Hepatocyte (in vitro differentiated cells): Measurements from ENCODE around the gene GRK3. TPM values are rescaled to one million over a fixed set of nuclear protein-coding genes. Genes with fewer than 3 reads are reported as not detected.
"Not testable (repeated sequence)": the region's sequence is repeated elsewhere in the genome, so short reads cannot be mapped to it uniquely, and the experiment has no call there.

ENCODE experiments used
- DNase-seq: peaks from one replicate; pipeline ENCODE4 v3.0.0-alpha.2; 2016; ENCODE audit warnings: low spot score
- H2AFZ ChIP-seq: fragments of 200-600 bp; sonication (generic); 2 replicates; pipeline ENCODE4 v1.6.0; 2016; ENCODE audit warnings: antibody characterized with exemption, mild to moderate bottlenecking
- H3K27ac ChIP-seq: fragments of 200-600 bp; sonication (generic); 2 replicates; pipeline ENCODE4 v1.5.1; 2016; ENCODE audit warnings: mild to moderate bottlenecking
- H3K27me3 ChIP-seq: fragments of 200-600 bp; sonication (generic); 2 replicates; pipeline ENCODE4 v1.6.1; 2016
- H3K36me3 ChIP-seq: fragments of 200-600 bp; sonication (generic); replicated peaks from 2 replicates; pipeline ENCODE4 v1.5.1; 2016; ENCODE audit warnings: low read depth; ENCODE audit not compliant: insufficient read depth
- H3K4me1 ChIP-seq: fragments of 200-600 bp; sonication (generic); 2 replicates; pipeline ENCODE4 v1.5.1; 2016; ENCODE audit warnings: mild to moderate bottlenecking, moderate library complexity; ENCODE audit not compliant: insufficient read depth
- H3K4me2 ChIP-seq: fragments of 200-600 bp; sonication (generic); 2 replicates; pipeline ENCODE4 v1.6.0; 2016
- H3K4me3 ChIP-seq: fragments of 200-600 bp; sonication (generic); 2 replicates; pipeline ENCODE4 v1.5.1; 2016; ENCODE audit warnings: mild to moderate bottlenecking
- H3K79me2 ChIP-seq: fragments of 200-600 bp; sonication (generic); 2 replicates; pipeline ENCODE4 v1.6.0; 2017; ENCODE audit warnings: mild to moderate bottlenecking
- H3K9me2 ChIP-seq: fragments of 200-600 bp; sonication (generic); replicated peaks from 2 replicates; pipeline ENCODE4 v1.6.0; 2017; ENCODE audit warnings: mild to moderate bottlenecking; ENCODE audit not compliant: insufficient read depth
- H3K9me3 ChIP-seq: fragments of 200-600 bp; sonication (generic); 2 replicates; pipeline ENCODE4 v1.5.1; 2016; ENCODE audit warnings: low read depth, mild to moderate bottlenecking
- H4K20me1 ChIP-seq: fragments of 200-600 bp; sonication (generic); 2 replicates; pipeline ENCODE4 v1.6.0; 2016; ENCODE audit warnings: mild to moderate bottlenecking; ENCODE audit not compliant: insufficient read depth, poor library complexity, severe bottlenecking
- EZH2 ChIP-seq: fragments of 200-600 bp; sonication (generic); IDR thresholded peaks from 2 replicates; pipeline ENCODE4 v1.6.1; 2016; ENCODE audit warnings: antibody characterized with exemption, mild to moderate bottlenecking, borderline replicate concordance
- EZH2phosphoT487 ChIP-seq: fragments of 200-600 bp; sonication (generic); IDR thresholded peaks from one replicate; pipeline ENCODE4 v1.6.1; 2018; ENCODE audit warnings: antibody characterized with exemption, mild to moderate bottlenecking, low read depth, moderate library complexity; ENCODE audit not compliant: unreplicated experiment, severe bottlenecking
- WGBS: methylation state at CpG from one replicate; pipeline ENCODE4 v1.1.6; 2016; ENCODE audit warnings: low lambda C conversion rate; ENCODE audit errors: missing lambda C conversion rate; 5-methylcytosine and 5-hydroxymethylcytosine counted together
- polyA plus RNA-seq: library from polyadenylated mRNA; unstranded; fragments of >200 nt; fragmentation: Nextera tagmentation; extraction: Ambion mirVana; gene quantifications from 2 replicates; pipeline ENCODE4 v1.2.1, GENCODE V29; 2016
- total RNA-seq: library from RNA; depleted of rRNA; stranded (reverse); fragments of >200 nt; gene quantifications from 2 replicates; pipeline ENCODE4 v1.2.3, GENCODE V29; 2014
- TF ChIP-seq, protein P1 (sequence below): fragments of 200-600 bp; sonication (generic); IDR thresholded peaks from 2 replicates; pipeline ENCODE4 v1.5.1; 2016; ENCODE audit warnings: antibody characterized with exemption, mild to moderate bottlenecking; ENCODE audit not compliant: poor library complexity

Gene GRK3
- total RNA-seq, result 7.1 and 7.3 TPM in 2 replicates
- polyA plus RNA-seq, result 1.5 and 2.8 TPM in 2 replicates

DNA sequence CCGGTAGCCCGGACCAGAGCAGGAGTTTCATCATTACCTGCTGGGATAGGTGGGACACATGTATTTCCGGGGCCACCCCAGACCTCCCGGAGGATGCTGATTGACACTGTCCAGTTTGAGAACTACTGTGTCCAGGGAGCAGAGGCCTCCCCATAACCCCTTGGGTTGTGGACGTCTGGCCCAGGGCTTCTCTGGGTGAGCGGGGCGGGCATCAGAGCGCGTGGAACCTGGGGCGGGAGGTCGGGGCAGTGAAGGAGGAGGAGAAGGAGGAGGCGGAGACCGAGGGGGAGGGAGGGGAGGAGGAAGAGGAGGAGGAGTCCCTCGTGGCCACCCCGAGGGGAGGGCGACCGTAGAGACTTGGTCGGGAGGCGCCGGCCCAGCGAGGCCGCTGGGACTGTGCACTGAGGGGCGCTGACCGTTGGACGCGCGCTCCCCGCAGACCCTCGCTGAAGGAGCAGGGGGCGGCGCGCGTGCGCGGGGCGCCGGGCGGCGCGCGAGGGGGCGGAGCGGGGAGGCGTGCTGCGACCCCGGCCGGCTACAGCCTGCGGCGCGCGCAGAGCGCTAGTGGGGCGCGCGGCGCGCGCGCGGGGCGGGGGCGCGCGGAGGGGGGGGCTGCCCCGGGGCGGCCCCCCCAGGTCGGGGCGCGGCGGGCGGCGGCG lies at the start of gene GRK3:
Gene GRK3, plus strand, starts transcription at position 356 of the 659 bp plus-strand sequence. CDS start 366 bp downstream, outside the sequence.
- TF ChIP-seq EZH2phosphoT487 (no peak), EZH2 (no peak)
- TF ChIP-seq, protein P1, sequence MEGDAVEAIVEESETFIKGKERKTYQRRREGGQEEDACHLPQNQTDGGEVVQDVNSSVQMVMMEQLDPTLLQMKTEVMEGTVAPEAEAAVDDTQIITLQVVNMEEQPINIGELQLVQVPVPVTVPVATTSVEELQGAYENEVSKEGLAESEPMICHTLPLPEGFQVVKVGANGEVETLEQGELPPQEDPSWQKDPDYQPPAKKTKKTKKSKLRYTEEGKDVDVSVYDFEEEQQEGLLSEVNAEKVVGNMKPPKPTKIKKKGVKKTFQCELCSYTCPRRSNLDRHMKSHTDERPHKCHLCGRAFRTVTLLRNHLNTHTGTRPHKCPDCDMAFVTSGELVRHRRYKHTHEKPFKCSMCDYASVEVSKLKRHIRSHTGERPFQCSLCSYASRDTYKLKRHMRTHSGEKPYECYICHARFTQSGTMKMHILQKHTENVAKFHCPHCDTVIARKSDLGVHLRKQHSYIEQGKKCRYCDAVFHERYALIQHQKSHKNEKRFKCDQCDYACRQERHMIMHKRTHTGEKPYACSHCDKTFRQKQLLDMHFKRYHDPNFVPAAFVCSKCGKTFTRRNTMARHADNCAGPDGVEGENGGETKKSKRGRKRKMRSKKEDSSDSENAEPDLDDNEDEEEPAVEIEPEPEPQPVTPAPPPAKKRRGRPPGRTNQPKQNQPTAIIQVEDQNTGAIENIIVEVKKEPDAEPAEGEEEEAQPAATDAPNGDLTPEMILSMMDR, result no peak
- Histone ChIP-seq H3K9me3 (no peaks in the 10 kb centered on the region), H3K27me3 (no peaks in the 10 kb centered on the region), H3K4me3 (peak within 1 kb of the TSS; percentile 98), H3K79me2 (peaks cover 22% of the 10 kb centered on the region), H3K4me1 (peaks cover 4% of the 10 kb centered on the region), H3K27ac (peak within 1 kb of the TSS; percentile 71), H3K36me3 (no peaks in the 10 kb centered on the region), H3K9me2 (no peaks in the 10 kb centered on the region), H2AFZ (peak within 1 kb of the TSS; percentile 82), H3K4me2 (peak within 1 kb of the TSS; percentile 96), H4K20me1 (no peaks in the 10 kb centered on the region)
- peak; percentile 75 for DNase-seq
- 3% methylated on average over 11 of the region's 73 CpGs for WGBS

DNA sequence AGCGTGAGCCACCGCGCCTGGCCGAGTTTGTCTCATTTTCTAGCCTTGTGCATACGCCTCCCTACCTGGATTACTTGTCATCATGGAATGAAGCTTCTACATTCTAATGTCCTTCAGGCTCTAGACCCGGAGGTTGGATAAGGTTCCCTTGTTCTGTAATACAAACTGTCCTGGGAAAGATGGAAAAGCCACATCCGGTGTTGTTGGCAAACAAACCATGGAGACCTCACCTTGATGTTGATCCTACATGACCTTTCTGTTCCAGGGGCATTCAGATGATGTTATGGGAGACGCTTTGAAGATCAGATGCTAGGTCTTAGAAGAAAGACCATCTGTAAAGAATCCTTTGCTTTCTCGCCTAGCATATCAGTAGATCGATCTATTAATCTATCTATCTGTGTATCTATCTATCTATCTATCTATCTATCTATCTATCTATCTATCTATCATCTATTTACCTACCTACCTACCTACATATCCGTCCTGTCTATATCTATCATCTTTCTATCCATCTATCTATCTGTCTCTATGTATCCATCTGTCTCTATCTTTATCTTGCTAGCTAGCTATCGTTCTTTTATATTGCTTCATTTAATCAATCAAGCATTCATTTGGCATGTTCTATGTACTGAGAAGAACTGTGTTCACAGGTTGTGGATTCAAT lies 46.3 kb upstream of the GRK3 start:
- H3K79me2 ChIP-seq, result no peaks in the 10 kb centered on the region
- no peaks in the 10 kb centered on the region for H4K20me1 ChIP-seq
- no peak overlapping the region for H3K4me2 ChIP-seq
- H3K27ac ChIP-seq, result no peak overlapping the region
- no peaks in the 10 kb centered on the region for H3K27me3 ChIP-seq
- H3K9me3 ChIP-seq, result no peaks in the 10 kb centered on the region
- DNase-seq, result no peak
- no peaks in the 10 kb centered on the region for H3K36me3 ChIP-seq
- H3K4me1 ChIP-seq, result no peaks in the 10 kb centered on the region
- no peak overlapping the region for H2AFZ ChIP-seq
- no peak overlapping the region for H3K4me3 ChIP-seq
- no peaks in the 10 kb centered on the region for H3K9me2 ChIP-seq
- 95% methylated on average over 12 of the region's 12 CpGs for WGBS
- no peak for TF ChIP-seq EZH2
- TF ChIP-seq, protein P1, result no peak
- no peak for TF ChIP-seq EZH2phosphoT487

DNA sequence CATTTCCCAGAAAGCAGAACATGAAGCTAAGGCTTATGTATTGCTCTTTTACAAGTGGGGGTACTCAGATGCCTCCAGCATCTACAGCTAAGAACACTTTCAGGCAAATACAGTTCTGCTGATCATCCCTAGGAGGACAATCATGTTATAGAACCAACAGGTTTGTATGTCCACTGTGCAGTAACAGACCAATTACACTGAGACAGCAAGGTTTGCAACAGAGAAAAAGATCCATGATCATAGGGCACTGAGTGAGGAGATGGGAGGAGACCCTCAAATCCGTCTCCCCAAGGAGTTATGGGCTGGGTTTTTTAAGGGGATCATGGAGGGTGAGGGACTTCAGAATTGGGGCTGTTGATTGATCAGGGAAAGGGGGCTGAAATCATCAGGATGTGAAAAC lies 39.1 kb upstream of the GRK3 start:
- Histone ChIP-seq H3K4me3 (no peak overlapping the region), H3K79me2 (no peaks in the 10 kb centered on the region), H2AFZ (no peak overlapping the region), H3K27me3 (no peaks in the 10 kb centered on the region), H3K4me2 (no peak overlapping the region), H3K27ac (no peak overlapping the region), H3K9me2 (no peaks in the 10 kb centered on the region), H3K4me1 (no peaks in the 10 kb centered on the region), H4K20me1 (no peaks in the 10 kb centered on the region), H3K36me3 (no peaks in the 10 kb centered on the region), H3K9me3 (peaks cover 5% of the 10 kb centered on the region)
- 73% methylated on average over 1 of the region's 1 CpG for WGBS
- DNase-seq, result no peak
- TF ChIP-seq EZH2 (no peak), EZH2phosphoT487 (no peak)
- TF ChIP-seq, protein P1, result no peak

DNA sequence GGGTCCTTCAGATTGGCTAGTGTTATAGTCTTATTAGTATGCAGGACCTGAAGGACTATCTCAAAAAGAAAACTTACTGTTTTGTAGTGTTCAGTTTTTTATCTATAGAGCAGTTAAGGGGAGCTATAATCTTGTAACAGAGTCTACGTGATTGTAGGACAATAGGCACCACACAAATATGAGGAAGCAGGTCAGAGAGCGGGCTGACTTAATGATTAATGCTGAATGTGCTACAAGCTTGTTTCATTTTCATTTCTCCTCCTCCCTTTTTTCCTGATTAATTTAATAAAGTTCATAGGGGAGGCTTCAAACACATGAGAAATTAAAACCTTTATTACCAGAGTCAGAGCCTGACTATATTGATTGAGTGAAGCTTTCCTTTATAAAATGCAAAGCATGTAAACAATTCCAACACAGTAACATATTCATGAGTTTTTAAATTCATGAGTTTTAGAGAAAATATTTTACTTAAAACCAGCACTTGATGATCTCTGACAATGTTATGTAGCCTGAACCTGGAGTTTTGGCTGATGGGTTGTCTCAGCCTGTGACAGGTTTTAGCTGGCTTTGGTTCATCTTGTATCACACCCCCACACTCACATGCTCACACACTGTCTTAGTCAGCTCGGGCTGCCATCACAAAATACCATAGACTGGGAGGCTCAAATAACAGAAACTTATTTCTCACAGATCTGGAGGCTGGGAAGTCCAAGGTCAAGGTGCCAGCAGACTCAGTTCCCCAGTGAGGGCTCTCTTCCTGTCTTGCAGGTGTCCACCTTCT lies 38.5 kb upstream of the GRK3 start:
- not testable (repeated sequence) for H3K4me2 ChIP-seq

DNA sequence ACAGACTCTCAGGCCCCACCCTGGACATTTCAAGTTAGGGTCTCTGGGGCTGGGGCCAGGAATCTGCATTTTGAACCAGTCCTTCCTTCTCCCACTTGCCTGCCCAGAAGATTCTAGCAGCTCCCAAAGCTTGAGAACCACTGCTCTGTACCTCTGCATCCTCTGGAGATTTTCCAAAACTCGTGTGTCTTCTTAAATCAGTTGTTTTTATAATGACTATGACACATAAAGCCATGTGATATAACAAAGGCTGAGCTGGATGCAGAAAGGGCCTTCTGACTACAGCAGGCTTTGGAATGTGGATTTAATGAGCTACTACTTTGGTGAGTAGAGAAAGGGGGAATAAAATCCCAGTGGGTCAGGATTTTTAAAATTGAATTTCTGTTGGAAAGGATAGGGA lies 37.5 kb upstream of the GRK3 start:
- 81% methylated on average over 1 of the region's 1 CpG for WGBS

More for the DNA sequence above, 38.5 kb upstream of the GRK3 start:
- not testable (repeated sequence) for DNase-seq, H3K4me1 ChIP-seq, H3K9me2 ChIP-seq, H3K27ac ChIP-seq, H3K36me3 ChIP-seq, H3K9me3 ChIP-seq, H4K20me1 ChIP-seq, H3K27me3 ChIP-seq, H3K79me2 ChIP-seq, H2AFZ ChIP-seq, H3K4me3 ChIP-seq
- 87% methylated on average over 3 of the region's 3 CpGs for WGBS

More for the DNA sequence above, 37.5 kb upstream of the GRK3 start:
- H2AFZ ChIP-seq, H3K79me2 ChIP-seq, H3K4me1 ChIP-seq, H3K4me2 ChIP-seq, H3K9me2 ChIP-seq, H4K20me1 ChIP-seq, DNase-seq, H3K27ac ChIP-seq, H3K27me3 ChIP-seq, H3K4me3 ChIP-seq, H3K9me3 ChIP-seq, H3K36me3 ChIP-seq: not testable (repeated sequence)
